Camera-type eye (tissue), 1 donor: ENCODE results near the gene EMC6. TPM values are rescaled to one million over a fixed set of nuclear protein-coding genes. Genes with fewer than 3 reads are reported as not detected.

Source experiments
- total RNA-seq: library from RNA; depleted of rRNA; stranded (reverse); fragments of >200 nt; gene quantifications from one replicate; pipeline ENCODE4 v1.2.3, GENCODE V29; 2014

The EMC6 gene
- 16.1 TPM for total RNA-seq

GRCh38 chr17:3668279-3669084 is at the start of gene EMC6, which contains the start of gene TAX1BP3:
Gene EMC6 (plus strand): TSS chr17:3668812. CDS start chr17:3669147, 335 bp downstream.
Gene TAX1BP3 (minus strand): TSS chr17:3668578. CDS start chr17:3668526, 52 bp downstream.

GRCh38 chr17:3636154-3636907 is 32.3 kb upstream of the EMC6 start, which contains the start of the genes CTNS and SHPK:
Gene CTNS (plus strand): TSS chr17:3636760. CDS start chr17:3640207, 3,447 bp downstream.
Gene SHPK (minus strand): TSS chr17:3636250. CDS start chr17:3636219, 31 bp downstream.

GRCh38 chr17:3695723-3696411 is 27.3 kb downstream of the EMC6 start, which contains the start of gene P2RX5:
Gene P2RX5 (minus strand): TSS chr17:3696155. CDS start chr17:3696005, 150 bp downstream.

Other genes starting within 250 kb of the EMC6 start
- not detected for gene OR1E2, start 235.0 kb upstream of the EMC6 start, total RNA-seq
- 1.8 TPM for gene SPATA22, start 197.0 kb upstream of the EMC6 start, total RNA-seq
- gene ASPA, start 192.8 kb upstream of the EMC6 start, total RNA-seq = 5.4 TPM
- gene TRPV3, start 111.0 kb upstream of the EMC6 start, total RNA-seq = 0.55 TPM
- gene TRPV1, start 59.4 kb upstream of the EMC6 start, total RNA-seq = 11.9 TPM
- gene SHPK, start 32.6 kb upstream of the EMC6 start, total RNA-seq = 23.7 TPM
- gene CTNS, start 32.1 kb upstream of the EMC6 start, total RNA-seq = 13.8 TPM
- gene TAX1BP3, start 234 bp upstream of the EMC6 start, total RNA-seq = 37.0 TPM
- 3.0 TPM for gene P2RX5, start 27.3 kb downstream of the EMC6 start, total RNA-seq
- gene HASPIN, start 55.1 kb downstream of the EMC6 start, total RNA-seq = 1.8 TPM
- gene ITGAE, start 132.4 kb downstream of the EMC6 start, total RNA-seq = 7.9 TPM
- gene NCBP3, start 177.4 kb downstream of the EMC6 start, total RNA-seq = 47.1 TPM
- 22.0 TPM for gene CAMKK1, start 224.2 kb downstream of the EMC6 start, total RNA-seq
- gene P2RX1, start 247.7 kb downstream of the EMC6 start, total RNA-seq = 1.0 TPM